SKM-1 treated with dmso at 0.1 percent for 144 hours (cell line): Measurements from ENCODE around the gene RAPGEFL1.
A peak's percentile ranks its signal among the peaks of the same experiment; 100 is the strongest.
"Not testable (repeated sequence)": the region's sequence is repeated elsewhere in the genome, so short reads cannot be mapped to it uniquely, and the experiment has no call there.

Source experiments
- DNase-seq: peaks from one replicate; lab custom pipeline; 2025; ENCODE audit not compliant: unreplicated experiment; lab: John Stamatoyannopoulos, UW

The RAPGEFL1 gene

DNA sequence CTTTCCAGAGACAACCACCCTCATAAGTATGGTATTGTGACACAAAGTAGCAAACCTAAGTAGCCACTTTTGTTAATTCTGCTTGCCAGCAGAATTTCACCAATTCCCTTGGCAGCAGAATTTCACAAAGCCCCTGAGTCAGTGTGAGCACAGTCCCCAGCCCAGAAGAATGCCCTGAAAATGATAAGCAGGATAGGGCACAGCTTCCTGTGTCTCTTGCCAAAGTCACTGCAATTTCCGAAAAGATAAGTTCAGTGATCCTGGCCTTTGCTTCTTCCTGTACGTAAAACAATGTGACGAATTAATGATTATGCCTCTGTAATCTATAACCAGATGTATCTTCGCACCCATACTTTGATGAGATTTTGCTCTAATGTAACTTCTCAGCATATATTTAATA, 25.9 kb downstream of the RAPGEFL1 start:
- DNase-seq, result peak; percentile 39

DNA sequence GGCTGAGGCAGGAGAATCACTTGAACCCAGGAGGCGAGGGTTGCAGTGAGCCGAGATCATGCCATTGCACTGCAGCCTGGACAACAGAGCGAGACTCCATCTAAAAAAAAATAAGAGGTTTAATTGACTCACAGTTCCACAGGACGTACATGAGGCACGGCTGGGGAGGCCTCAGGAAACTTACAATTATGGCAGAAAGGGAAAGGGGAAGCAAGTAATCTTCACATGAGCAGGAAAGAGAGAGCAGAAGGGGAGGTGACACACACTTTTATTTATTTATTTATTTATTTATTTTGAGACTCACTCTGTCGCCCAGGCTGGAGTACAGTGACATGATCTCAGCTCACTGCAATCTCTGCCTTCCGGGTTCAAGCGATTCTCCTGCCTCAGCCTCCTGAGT, 28.9 kb downstream of the RAPGEFL1 start:
- peak; percentile 32 for DNase-seq

GRCh38 chr17:40209404-40210093, 32.3 kb downstream of the RAPGEFL1 start:
- no peak for DNase-seq

GRCh38 chr17:40213914-40214313, 36.6 kb downstream of the RAPGEFL1 start:
- DNase-seq, result not testable (repeated sequence)

DNA sequence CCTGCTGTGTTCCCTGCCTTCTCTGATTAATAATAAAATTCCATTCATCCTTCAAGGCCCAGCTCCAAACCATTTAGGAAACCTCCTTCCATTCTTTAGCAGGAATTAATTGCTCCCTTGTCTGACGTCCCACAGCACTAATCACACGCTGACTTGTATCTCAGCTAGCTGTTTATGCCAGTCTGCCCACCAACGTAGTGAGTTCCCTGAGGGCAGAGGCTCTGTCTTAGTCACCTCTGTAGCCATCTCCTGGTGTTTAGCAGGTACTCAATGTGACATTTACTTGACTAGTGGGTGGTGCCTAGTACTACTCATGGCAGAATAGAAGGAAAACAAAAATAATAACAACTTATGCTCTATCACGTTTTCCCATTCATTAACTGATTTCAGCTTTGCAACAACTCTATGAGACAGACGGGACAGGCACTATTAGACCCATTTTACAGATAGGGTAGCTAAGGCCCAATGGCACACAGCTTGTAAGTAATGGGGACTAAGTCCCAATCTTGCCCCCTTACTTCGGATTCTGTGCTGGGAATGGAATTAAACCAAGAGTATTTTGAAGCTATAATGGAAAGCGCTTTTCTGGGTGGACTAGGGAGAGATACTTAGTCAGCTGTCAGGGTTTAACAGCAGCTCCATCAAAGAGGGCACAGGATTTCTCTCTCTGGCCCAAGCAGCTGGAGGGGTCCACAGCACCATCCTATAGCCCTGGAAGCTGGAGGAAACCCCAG, 40.9 kb downstream of the RAPGEFL1 start:
- no peak for DNase-seq

DNA sequence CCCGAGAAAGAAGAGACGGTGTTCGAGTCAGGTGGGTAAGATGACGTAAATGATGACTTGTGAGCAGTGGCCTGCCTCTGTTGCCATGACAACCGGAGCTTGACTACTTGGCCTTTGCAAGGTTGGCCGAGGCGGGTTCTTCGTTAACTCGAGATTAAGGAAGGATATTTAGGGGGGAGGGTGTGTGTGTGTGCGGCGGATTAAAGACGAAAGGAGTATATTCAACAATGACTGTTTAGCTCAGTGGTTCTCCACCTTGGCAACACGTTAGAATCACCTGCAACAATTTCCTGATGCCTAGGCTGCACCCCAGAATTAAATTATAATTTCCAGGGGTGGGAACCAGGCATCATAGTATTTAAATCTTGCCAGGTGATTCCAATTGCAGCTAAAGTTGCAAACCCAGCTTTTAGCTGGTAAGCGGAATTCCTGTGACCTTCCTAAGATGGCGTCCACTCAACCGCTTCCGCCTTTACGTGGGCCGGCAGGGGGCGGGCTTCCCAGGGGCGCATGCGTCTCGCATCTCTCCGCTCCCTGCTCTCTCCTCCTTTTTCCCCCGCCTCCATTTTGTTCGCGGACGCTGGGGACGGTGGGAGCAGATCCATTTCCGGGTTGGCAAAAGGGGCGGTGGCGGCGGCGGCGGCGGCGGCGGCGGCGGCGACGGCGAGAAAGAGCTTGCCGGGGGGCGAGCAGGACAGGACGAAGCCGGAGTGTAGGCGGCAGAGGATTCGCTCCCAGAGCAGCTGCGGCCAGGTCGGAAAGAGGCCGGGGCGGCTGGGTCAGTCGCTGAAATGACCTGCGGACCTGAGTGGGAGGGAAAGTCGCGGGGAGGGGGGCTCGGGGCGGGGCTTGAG, 41.7 kb downstream of the RAPGEFL1 start, which contains the start of gene WIPF2:
Gene WIPF2 (plus strand): TSS at position 565 of the 854 bp plus-strand sequence. CDS start 37,156 bp downstream, outside the sequence.
- DNase-seq, result peak; percentile 94

DNA sequence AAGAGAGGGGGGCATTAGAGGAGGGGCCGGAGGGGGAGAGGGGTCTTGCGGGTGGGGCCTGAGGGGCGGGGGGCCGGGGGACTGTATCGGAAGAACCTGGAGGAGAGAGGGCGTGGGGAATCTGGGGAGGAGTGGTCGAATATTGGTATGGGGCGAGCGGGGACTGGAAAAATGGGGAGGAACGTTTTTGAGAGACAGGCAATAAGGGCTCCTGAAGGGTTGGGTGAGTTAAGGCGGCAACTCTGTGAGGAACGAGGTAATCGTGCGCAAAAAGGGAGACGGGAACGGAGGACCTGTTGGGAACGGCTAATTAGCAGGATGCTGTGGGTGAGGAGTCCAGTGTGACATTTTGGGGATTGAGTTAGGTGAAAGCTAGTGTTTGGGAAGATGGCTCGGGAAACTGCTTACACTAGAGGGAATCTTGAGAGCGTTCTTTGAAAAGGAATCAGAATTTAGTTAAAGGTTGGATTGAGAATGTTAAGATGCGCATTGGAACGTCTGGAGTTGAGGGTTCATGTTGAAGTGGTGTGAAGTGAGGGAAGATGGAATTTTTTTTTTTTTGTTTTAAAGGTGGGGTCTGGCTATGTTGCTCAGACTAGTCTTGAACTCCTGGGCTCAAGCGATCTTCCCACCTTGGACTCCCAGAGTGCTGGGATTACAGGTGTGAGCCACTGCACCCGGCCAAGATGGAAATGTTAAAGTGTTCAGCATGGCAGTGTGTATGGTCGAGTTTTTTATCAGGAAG, 42.5 kb downstream of the RAPGEFL1 start:
- peak; percentile 31 for DNase-seq

DNA sequence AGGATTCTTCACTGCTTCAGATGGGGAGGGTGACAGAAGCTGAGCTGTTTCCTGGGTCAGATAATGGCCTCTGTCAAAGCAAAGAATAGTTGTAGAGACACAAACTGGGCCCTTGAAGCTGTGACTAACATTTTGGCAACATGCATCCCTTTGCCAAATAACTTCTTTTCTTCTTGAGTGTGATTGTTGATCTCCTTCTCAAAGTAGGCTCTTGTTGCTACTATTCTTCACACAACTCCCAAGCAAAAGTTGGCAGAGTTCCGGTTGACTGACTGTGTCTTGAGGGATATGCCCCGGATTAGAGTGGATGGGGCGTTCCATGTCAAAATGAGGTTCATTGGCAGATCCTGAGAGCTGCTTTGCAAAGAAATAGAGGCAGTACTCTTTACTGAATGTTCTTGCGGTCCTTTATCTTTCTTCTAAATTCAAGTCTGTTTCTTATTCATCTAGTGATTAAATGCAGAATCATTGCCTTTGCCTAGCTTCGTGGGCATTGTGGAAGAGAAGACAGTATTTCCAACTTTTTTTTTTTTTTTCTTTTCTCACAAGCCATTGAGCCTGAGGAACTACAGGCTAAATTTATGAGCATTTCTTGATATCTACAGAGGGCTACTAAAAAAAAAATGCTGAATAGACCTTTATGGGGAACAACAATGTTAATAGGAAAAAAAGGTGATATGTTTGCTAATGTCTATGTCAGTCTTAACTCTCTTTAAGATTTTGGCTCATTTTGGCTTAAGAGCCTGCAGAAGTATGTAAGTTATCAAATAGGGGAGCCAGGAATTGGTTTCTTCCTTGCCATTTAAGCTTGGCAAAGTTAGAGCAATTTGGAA, 47.7 kb downstream of the RAPGEFL1 start:
- no peak for DNase-seq

GRCh38 chr17:40229146-40229545, 51.9 kb downstream of the RAPGEFL1 start:
- not testable (repeated sequence) for DNase-seq

GRCh38 chr17:40230670-40231069, 53.4 kb downstream of the RAPGEFL1 start:
- DNase-seq, result no peak

- DNase-seq, result not testable (repeated sequence)
Observed at GRCh38 chr17:40231928-40232327, 54.7 kb downstream of the RAPGEFL1 start.

- no peak for DNase-seq
Observed at GRCh38 chr17:40241252-40241834, 64.1 kb downstream of the RAPGEFL1 start.

DNA sequence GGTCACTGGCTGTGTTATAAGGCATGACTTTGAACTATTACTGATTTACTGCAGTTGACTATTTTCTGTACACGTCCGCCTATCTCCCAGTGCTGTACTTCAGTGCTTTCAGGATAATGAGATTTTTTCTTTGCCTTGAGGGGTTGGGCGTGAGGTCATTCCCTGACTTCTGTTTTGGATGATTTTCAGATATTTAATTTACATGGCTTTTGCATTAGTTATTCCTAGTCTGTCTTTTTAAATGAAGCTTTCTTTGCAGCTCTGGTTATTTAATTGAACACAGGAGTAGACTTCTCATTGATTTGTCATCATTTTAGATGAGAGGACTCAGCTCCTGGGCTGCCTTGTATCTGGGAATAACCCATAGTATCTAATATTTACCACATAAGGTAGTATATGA, 65.5 kb downstream of the RAPGEFL1 start:
- DNase-seq, result no peak

- no peak for DNase-seq
Observed at GRCh38 chr17:40243761-40244160, 66.5 kb downstream of the RAPGEFL1 start.

DNA sequence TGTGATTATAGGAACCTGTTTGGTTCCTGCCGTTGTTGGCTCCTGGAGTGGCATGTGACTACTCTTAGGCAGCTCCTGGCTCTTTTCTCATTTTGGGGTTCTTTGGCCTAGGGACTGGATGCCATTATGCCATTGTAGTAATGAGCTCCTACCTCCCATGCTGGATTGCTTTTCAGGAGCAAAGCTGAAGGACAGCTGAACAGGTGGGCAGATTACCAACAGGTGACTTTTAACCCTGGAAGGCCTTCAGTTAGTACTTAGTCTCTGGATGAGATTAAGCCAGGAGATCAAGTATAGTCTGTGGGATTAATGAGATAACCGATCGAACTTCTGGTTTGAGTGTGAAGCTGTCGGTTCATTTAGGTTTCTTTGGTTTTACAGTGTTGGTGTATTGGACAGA, 67.0 kb downstream of the RAPGEFL1 start:
- DNase-seq, result no peak
